HepG2 (cell line): ENCODE data around the gene DENND4A. TPM values are rescaled to one million over a fixed set of nuclear protein-coding genes. Genes with fewer than 3 reads are reported as not detected.

Experiments
- ATAC-seq: fragments of 200-7000 bp; cut with Tn5 transposase; 3 replicates; pipeline ENCODE4 v1.9.1; 2020; ENCODE audit warnings: mild to moderate bottlenecking, moderate library complexity
- BruUV-seq: library from RNA; stranded (reverse); fragments of 400-500 nt; replicated peaks from 2 replicates; lab custom pipeline; 2021; lab: Mats Ljungman, UMichigan
- CTCF ChIA-PET: fragments of 300-600 bp; formaldehyde crosslinking; extraction: SDS; loops from one replicate; lab custom pipeline; 2021; ENCODE audit warnings: low total read pairs, inconsistent platforms, low intra/inter-chr PET ratio; lab: Yijun Ruan, JAX
- POLR2A ChIA-PET: fragments of 350-600 bp; sonication (Branson Sonifier 250); formaldehyde crosslinking; loops from one replicate; lab custom pipeline; 2020; ENCODE audit warnings: antibody characterized with exemption, inconsistent platforms; lab: Yijun Ruan, JAX
- DNase-seq: peaks from one replicate; pipeline ENCODE4 v3.0.0-alpha.2; 2015; ENCODE audit warnings: low spot score
- FAIRE-seq: peaks from 3 replicates; lab custom pipeline; 2011; peaks lifted over from hg19 to GRCh38; lab: Jason Lieb, UNC
- H2AFZ ChIP-seq: one replicate; pipeline ENCODE4 v1.6.1; 2011; ENCODE audit warnings: low read length, inconsistent platforms
- H3K27ac ChIP-seq: fragments of 300-600 bp; 3 replicates; pipeline ENCODE4 v1.8.0; 2011; ENCODE audit warnings: mixed run types, mild to moderate bottlenecking, mixed read lengths, low read length, inconsistent platforms; ENCODE audit not compliant: insufficient read depth; ENCODE audit errors: extremely low read length
- H3K27me3 ChIP-seq, 2 experiments: fragments of 200-600 bp in 1 of 2; 2 replicates in 1 of 2; 3 replicates in 1 of 2; pipeline versions ENCODE4 v1.6.0 to v1.8.0; 2011; ENCODE audit warnings: low read length in 2 of 2, mild to moderate bottlenecking in 2 of 2, moderate library complexity in 2 of 2, inconsistent platforms in 1 of 2; ENCODE audit not compliant: insufficient read depth in 2 of 2, control insufficient read depth in 1 of 2
- H3K36me3 ChIP-seq, 2 experiments: fragments of 200-600 bp in 1 of 2; replicated peaks in 1 of 2; 2 replicates in 1 of 2; 3 replicates in 1 of 2; pipeline versions ENCODE4 v1.5.1 to v1.8.0; 2011; ENCODE audit warnings: low read length in 2 of 2, inconsistent platforms in 1 of 2; ENCODE audit not compliant: insufficient read depth in 2 of 2, control insufficient read depth in 1 of 2
- H3K4me1 ChIP-seq: 2 replicates; pipeline ENCODE4 v1.5.1; 2012; ENCODE audit warnings: low read length, inconsistent platforms; ENCODE audit not compliant: insufficient read depth
- H3K4me2 ChIP-seq: 2 replicates; pipeline ENCODE4 v1.6.0; 2011; ENCODE audit warnings: low read depth, low read length, inconsistent platforms
- H3K4me3 ChIP-seq, 3 experiments: fragments of 200-600 bp in 1 of 3; sonication (generic), shearing (Covaris generic) in 1 of 3; replicated peaks in 1 of 3; 2 replicates each; pipeline ENCODE4 v1.5.1; 2011 to 2016; ENCODE audit warnings: low read length in 3 of 3, inconsistent platforms in 2 of 3, low read depth in 2 of 3, mild to moderate bottlenecking in 2 of 3, control low read depth in 1 of 3, mixed read lengths in 1 of 3; ENCODE audit not compliant: insufficient read depth in 1 of 3
- H3K79me2 ChIP-seq: one replicate; pipeline ENCODE4 v1.6.1; 2011; ENCODE audit warnings: low read length, inconsistent platforms; ENCODE audit not compliant: insufficient read depth
- H3K9ac ChIP-seq: 2 replicates; pipeline ENCODE4 v1.6.0; 2011; ENCODE audit warnings: mild to moderate bottlenecking, low read depth, low read length, inconsistent platforms; ENCODE audit not compliant: insufficient read depth
- H3K9me3 ChIP-seq: 2 replicates; pipeline ENCODE4 v1.5.1; 2012; ENCODE audit warnings: mild to moderate bottlenecking, low read length
- H4K20me1 ChIP-seq: 2 replicates; pipeline ENCODE4 v1.6.0; 2011; ENCODE audit warnings: inconsistent platforms, mild to moderate bottlenecking, low read length, moderate library complexity; ENCODE audit not compliant: insufficient read depth
- AHR ChIP-seq: IDR thresholded peaks from 2 replicates; pipeline ENCODE4 v1.6.1; 2018; ENCODE audit warnings: missing genetic modification reagents, missing compliant biosample characterization
- CBX1 ChIP-seq: IDR thresholded peaks from one replicate; pipeline ENCODE4 v1.6.1; 2016; ENCODE audit warnings: antibody characterized with exemption, low read depth
- CTCF ChIP-seq: sonication (generic); formaldehyde crosslinking; IDR thresholded peaks from 2 replicates; pipeline ENCODE4 v1.5.0; 2020; ENCODE audit warnings: mild to moderate bottlenecking, missing genetic modification reagents, moderate library complexity
- NFE2 ChIP-seq: sonication (generic); formaldehyde crosslinking; IDR thresholded peaks from 2 replicates; pipeline ENCODE4 v1.4.0; 2020; ENCODE audit warnings: missing genetic modification reagents
- NFIB ChIP-seq: sonication (generic); formaldehyde crosslinking; IDR thresholded peaks from 2 replicates; pipeline ENCODE4 v1.9.0; 2021; ENCODE audit warnings: missing genetic modification reagents, mild to moderate bottlenecking, borderline replicate concordance
- NKX3-1 ChIP-seq: sonication (generic); formaldehyde crosslinking; IDR thresholded peaks from 2 replicates; pipeline ENCODE4 v1.5.0; 2020; ENCODE audit warnings: missing genetic modification reagents
- PHF20 ChIP-seq: sonication (generic); formaldehyde crosslinking; IDR thresholded peaks from 2 replicates; pipeline ENCODE4 v1.5.0; 2020; ENCODE audit warnings: mild to moderate bottlenecking, missing genetic modification reagents
- POLR2AphosphoS2 ChIP-seq: IDR thresholded peaks from 2 replicates; pipeline ENCODE4 v1.6.1; 2011; ENCODE audit warnings: low read depth, low read length, improper control_type of control experiment
- SRY ChIP-seq: sonication (generic); formaldehyde crosslinking; IDR thresholded peaks from 2 replicates; pipeline ENCODE4 v1.8.0; 2022; ENCODE audit warnings: mild to moderate bottlenecking, missing genetic modification reagents
- TFAP4 ChIP-seq: sonication (generic); IDR thresholded peaks from 2 replicates; pipeline ENCODE4 v1.6.1; 2016; ENCODE audit warnings: low read depth, borderline replicate concordance
- YEATS2 ChIP-seq: sonication (generic); formaldehyde crosslinking; IDR thresholded peaks from 2 replicates; pipeline ENCODE4 v1.4.0; 2020; ENCODE audit warnings: missing genetic modification reagents, borderline replicate concordance
- ZBTB39 ChIP-seq: sonication (generic); formaldehyde crosslinking; IDR thresholded peaks from 2 replicates; pipeline ENCODE4 v1.5.0; 2020; ENCODE audit warnings: missing genetic modification reagents
- ZNF224 ChIP-seq: sonication (generic); formaldehyde crosslinking; IDR thresholded peaks from 2 replicates; pipeline ENCODE4 v1.5.0; 2020; ENCODE audit warnings: mild to moderate bottlenecking, missing genetic modification reagents
- ZNF264 ChIP-seq: sonication (generic); formaldehyde crosslinking; IDR thresholded peaks from 2 replicates; pipeline ENCODE4 v1.4.0; 2020; ENCODE audit warnings: missing genetic modification reagents
- ZNF710 ChIP-seq: sonication (generic); formaldehyde crosslinking; IDR thresholded peaks from 2 replicates; pipeline ENCODE4 v1.5.0; 2020; ENCODE audit warnings: mild to moderate bottlenecking, missing genetic modification reagents, borderline replicate concordance
- WGBS: methylation state at CpG from one replicate; pipeline ENCODE4 v1.1.6; 2017; ENCODE audit warnings: low lambda C conversion rate; 5-methylcytosine and 5-hydroxymethylcytosine counted together
- in situ Hi-C: cut with HindIII; loops from 2 replicates; pipeline ENCODE4 v1.10.0; 2017; ENCODE audit warnings: low pct_unique_long_range_greater_than_20kb; ENCODE audit not compliant: extremely low pct_ligation_motif_present
- intact Hi-C: fragments of 100-400 bp; cut with micrococcal nuclease; formaldehyde crosslinking; loops from one replicate; pipeline ENCODE4 v1.10.0; 2022; ENCODE audit not compliant: unreplicated experiment
- polyA plus RNA-seq, 8 experiments: library from polyadenylated mRNA; depleted of rRNA in 3 of 8; stranded (reverse) in 7 of 8; unstranded in 1 of 8; fragments of >200 nt; fragmentation: Illumina TruSeq in 4 of 8; extraction: Trizol in 4 of 8; gene quantifications; 2 replicates each; pipeline versions ENCODE4 v1.2.1 to v1.2.3, GENCODE V29; 2011 to 2016; ENCODE audit warnings: low read depth in 4 of 8, missing spikeins in 1 of 8, mixed read lengths in 1 of 8; ENCODE audit not compliant: insufficient read depth in 1 of 8
- total RNA-seq, 5 experiments: library from RNA; depleted of rRNA; stranded (reverse); fragments of >200 nt; fragmentation: Illumina TruSeq; extraction: Trizol; gene quantifications; 2 replicates each; pipeline ENCODE4 v1.2.3, GENCODE V29; 2016; ENCODE audit warnings: low read depth in 1 of 5

The DENND4A gene
- total and polyA plus RNA-seq, 2 of the 13 experiments (the other 11 are each of a cell fraction or from before 2014, with no cell fraction given), result 13.2 to 18.6 TPM

- Histone ChIP-seq H3K9ac (no peak overlapping the region), H2AFZ (no peak overlapping the region), H3K27me3 (no peaks in the 10 kb centered on the region), H4K20me1 (no peaks in the 10 kb centered on the region), H3K79me2 (no peaks in the 10 kb centered on the region), H3K4me3 (no peak overlapping the region), H3K27ac (no peak overlapping the region), H3K36me3 (peaks cover 0 to 51% of the 10 kb centered on the region in 2 experiments; a peak in 4 of 5 replicates), H3K4me2 (no peak overlapping the region), H3K4me1 (no peaks in the 10 kb centered on the region), H3K9me3 (no peaks in the 10 kb centered on the region)
- intact Hi-C loops (no loop called here), in situ Hi-C loops (no loop called here)
- 91% methylated on average over 3 of the region's 3 CpGs for WGBS
- FAIRE-seq (no peak), DNase-seq (no peak), ATAC-seq (no peak)
- no TSS peak for BruUV-seq
- no peak for TF ChIP-seq TFAP4
- no peak for TF ChIP-seq ZNF264 (CRISPR knock-in tag)
- TF ChIP-seq AHR (CRISPR knock-in tag), result no peak
- no peak for TF ChIP-seq POLR2AphosphoS2
- TF ChIP-seq ZNF710, result no peak
- no peak for TF ChIP-seq NFIB (CRISPR knock-in tag)
- no peak for TF ChIP-seq PHF20
- TF ChIP-seq NKX3-1, result no peak
- no peak for TF ChIP-seq CBX1
- no peak for TF ChIP-seq ZBTB39 (CRISPR knock-in tag)
- TF ChIP-seq YEATS2 (CRISPR knock-in tag), result no peak
- no peak for TF ChIP-seq CTCF (CRISPR knock-in tag)
- TF ChIP-seq ZNF224 (CRISPR knock-in tag), result no peak
- TF ChIP-seq NFE2, result no peak
- no peak for TF ChIP-seq SRY
- ChIA-PET CTCF (no interaction called here), POLR2A (no interaction called here)
These were observed 125.8 kb downstream of the DENND4A start for GRCh38 chr15:65666257-65666656.
